ENCODE measurements around the gene CLIC4. TPM values are rescaled to one million over a fixed set of nuclear protein-coding genes. Genes with fewer than 3 reads are reported as not detected.

Gene CLIC4
- total and polyA plus RNA-seq, 9 of the 15 experiments (the other 6 are each of a cell fraction or from before 2014, with no cell fraction given) = 16.0 to 67.5 (median 38.4) TPM

GRCh38 chr1:24849672-24850295 is 104.5 kb downstream of the CLIC4 start (continued):
- TF ChIP-seq NFIX (CRISPR knock-in tag; IDR thresholded peaks at IDR 0.05; ENCODE audit: low read depth) = no peak
- TF ChIP-seq PTTG1 (tag; IDR thresholded peaks at IDR 0.05; ENCODE audit: low read depth) = no peak
- peak; percentile 72; the same call in 1 of the 2 replicates for TF ChIP-seq ZBTB7A (IDR thresholded peaks at IDR 0.05; ENCODE audit: borderline replicate concordance, control insufficient read depth, low read depth, low read length)
- TF ChIP-seq CTBP1 (IDR thresholded peaks at IDR 0.05; ENCODE audit: borderline replicate concordance) = peak; percentile 18; the same call in 1 of the 2 replicates
- 0 out of 2 replicates have a peak, but pooled peaks have one; percentile 17 for TF ChIP-seq ARID2 (IDR thresholded peaks at IDR 0.05)
- TF ChIP-seq, protein P1, sequence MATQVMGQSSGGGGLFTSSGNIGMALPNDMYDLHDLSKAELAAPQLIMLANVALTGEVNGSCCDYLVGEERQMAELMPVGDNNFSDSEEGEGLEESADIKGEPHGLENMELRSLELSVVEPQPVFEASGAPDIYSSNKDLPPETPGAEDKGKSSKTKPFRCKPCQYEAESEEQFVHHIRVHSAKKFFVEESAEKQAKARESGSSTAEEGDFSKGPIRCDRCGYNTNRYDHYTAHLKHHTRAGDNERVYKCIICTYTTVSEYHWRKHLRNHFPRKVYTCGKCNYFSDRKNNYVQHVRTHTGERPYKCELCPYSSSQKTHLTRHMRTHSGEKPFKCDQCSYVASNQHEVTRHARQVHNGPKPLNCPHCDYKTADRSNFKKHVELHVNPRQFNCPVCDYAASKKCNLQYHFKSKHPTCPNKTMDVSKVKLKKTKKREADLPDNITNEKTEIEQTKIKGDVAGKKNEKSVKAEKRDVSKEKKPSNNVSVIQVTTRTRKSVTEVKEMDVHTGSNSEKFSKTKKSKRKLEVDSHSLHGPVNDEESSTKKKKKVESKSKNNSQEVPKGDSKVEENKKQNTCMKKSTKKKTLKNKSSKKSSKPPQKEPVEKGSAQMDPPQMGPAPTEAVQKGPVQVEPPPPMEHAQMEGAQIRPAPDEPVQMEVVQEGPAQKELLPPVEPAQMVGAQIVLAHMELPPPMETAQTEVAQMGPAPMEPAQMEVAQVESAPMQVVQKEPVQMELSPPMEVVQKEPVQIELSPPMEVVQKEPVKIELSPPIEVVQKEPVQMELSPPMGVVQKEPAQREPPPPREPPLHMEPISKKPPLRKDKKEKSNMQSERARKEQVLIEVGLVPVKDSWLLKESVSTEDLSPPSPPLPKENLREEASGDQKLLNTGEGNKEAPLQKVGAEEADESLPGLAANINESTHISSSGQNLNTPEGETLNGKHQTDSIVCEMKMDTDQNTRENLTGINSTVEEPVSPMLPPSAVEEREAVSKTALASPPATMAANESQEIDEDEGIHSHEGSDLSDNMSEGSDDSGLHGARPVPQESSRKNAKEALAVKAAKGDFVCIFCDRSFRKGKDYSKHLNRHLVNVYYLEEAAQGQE (IDR thresholded peaks at IDR 0.05; ENCODE audit: borderline replicate concordance) = peak; percentile 62; the same call in 1 of the 2 replicates
- TF ChIP-seq, protein P1 (CRISPR knock-in tag; IDR thresholded peaks at IDR 0.05; ENCODE audit: low read depth) = no peak
- TF ChIP-seq NR2C2 (CRISPR knock-in tag; IDR thresholded peaks at IDR 0.05) = no peak
- no peak for TF ChIP-seq NR2C2 (tag; IDR thresholded peaks at IDR 0.05)
- TF ChIP-seq, protein P2, sequence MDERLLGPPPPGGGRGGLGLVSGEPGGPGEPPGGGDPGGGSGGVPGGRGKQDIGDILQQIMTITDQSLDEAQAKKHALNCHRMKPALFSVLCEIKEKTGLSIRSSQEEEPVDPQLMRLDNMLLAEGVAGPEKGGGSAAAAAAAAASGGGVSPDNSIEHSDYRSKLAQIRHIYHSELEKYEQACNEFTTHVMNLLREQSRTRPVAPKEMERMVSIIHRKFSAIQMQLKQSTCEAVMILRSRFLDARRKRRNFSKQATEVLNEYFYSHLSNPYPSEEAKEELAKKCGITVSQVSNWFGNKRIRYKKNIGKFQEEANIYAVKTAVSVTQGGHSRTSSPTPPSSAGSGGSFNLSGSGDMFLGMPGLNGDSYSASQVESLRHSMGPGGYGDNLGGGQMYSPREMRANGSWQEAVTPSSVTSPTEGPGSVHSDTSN (CRISPR knock-in tag; IDR thresholded peaks at IDR 0.05; ENCODE audit: low read depth) = no peak
- TF ChIP-seq, protein P2 (tag; conservative IDR thresholded peaks at IDR 0.05; ENCODE audit: low read depth) = no peak
- TF ChIP-seq ZNF347 (CRISPR knock-in tag; IDR thresholded peaks at IDR 0.05; ENCODE audit: low read depth) = no peak
- TF ChIP-seq ATF3 (IDR thresholded peaks at IDR 0.05) = no peak
- no peak for TF ChIP-seq ATF3 (CRISPR knock-in tag; conservative IDR thresholded peaks at IDR 0.05)
- no peak for TF ChIP-seq XRCC5 (IDR thresholded peaks at IDR 0.05; ENCODE audit: low read depth, low read length)
- no peak for TF ChIP-seq TOE1 (IDR thresholded peaks at IDR 0.05; ENCODE audit: borderline replicate concordance)
- no peak for TF ChIP-seq TOE1 (CRISPR knock-in tag; IDR thresholded peaks at IDR 0.05; ENCODE audit: borderline replicate concordance, low read depth)

Data from K562 (cell line).